ENCODE results near the gene FHOD3. TPM values are rescaled to one million over a fixed set of nuclear protein-coding genes. Genes with fewer than 3 reads are reported as not detected.

Gene FHOD3
- total and polyA plus RNA-seq, 2 donors (not counting 1 experiment from before 2014, with no cell fraction given): not detected

- Mint-ChIP-seq H3K4me3 (no peak overlapping the region), H3K27ac (no peak overlapping the region), H3K4me1 (peaks cover 2% of the 10 kb centered on the region), H3K27me3 (no peaks in the 10 kb centered on the region), H3K9me3 (ENCODE audit: insufficient read depth) (peaks cover 6% of the 10 kb centered on the region)
- no peak for ATAC-seq (ENCODE audit: low read depth)
- no peaks in the 10 kb centered on the region for H4K20me1 ChIP-seq (ENCODE audit: control insufficient read depth, insufficient read depth, low read length, poor library complexity, severe bottlenecking)
- peaks cover 2 to 7% (median 3%) of the 10 kb centered on the region in 3 donors for H3K9me3 ChIP-seq (ENCODE audit: control extremely low read depth in 1 of 3, control insufficient read depth in 2 of 3, insufficient read depth in 1 of 3, low read length in 2 of 3)
- no peaks in the 10 kb centered on the region for H3K36me3 ChIP-seq (replicated peaks in 1 of 2; ENCODE audit: control extremely low read depth in 1 of 2, control insufficient read depth in 1 of 2, extremely low read depth in 1 of 2, insufficient read depth in 2 of 2, low read length in 1 of 2)
- TF ChIP-seq EZH2 (IDR thresholded peaks at IDR 0.05; ENCODE audit: borderline replicate concordance, insufficient read depth, low read depth, low read length, poor library complexity, severe bottlenecking) (no peak), CTCF (IDR thresholded peaks at IDR 0.05) (no peak)
- no peaks in the 10 kb centered on the region for H3K27me3 ChIP-seq (replicated peaks in 1 of 4; ENCODE audit: control extremely low read depth in 1 of 4, control insufficient read depth in 3 of 4, insufficient read depth in 4 of 4, low read length in 3 of 4)
- 90% methylated on average over 3 of the region's 3 CpGs for WGBS (ENCODE audit: insufficient coverage)
- H3K4me2 ChIP-seq (replicated peaks; ENCODE audit: low read depth, low read length, poor library complexity, severe bottlenecking): no peak overlapping the region
- no peak overlapping the region for H2AFZ ChIP-seq (ENCODE audit: insufficient read depth, low read depth, low read length, poor library complexity, severe bottlenecking)
- H3K79me2 ChIP-seq (ENCODE audit: control insufficient read depth, insufficient read depth, low read length): no peaks in the 10 kb centered on the region
- no peak for DNase-seq
- CTCF ChIA-PET: no interaction called here
- POLR2A ChIA-PET: no interaction called here
- H3K4me3 ChIP-seq (ENCODE audit: control extremely low read depth in 1 of 5, extremely low read depth in 1 of 5, insufficient read depth in 1 of 5, low read depth in 2 of 5, low read length in 4 of 5): no peak overlapping the region
- H3K4me1 ChIP-seq (ENCODE audit: control insufficient read depth in 2 of 2, insufficient read depth in 2 of 2, low read length in 2 of 2): no peaks in the 10 kb centered on the region
- no peak overlapping the region for H3K9ac ChIP-seq (ENCODE audit: low read length)
- intact Hi-C loops (cut with micrococcal nuclease): no loop called here
- H3K27ac ChIP-seq (ENCODE audit: low read length in 2 of 2): no peak overlapping the region
Measured at GRCh38 chr18:36675076-36675475, 377.6 kb downstream of the FHOD3 start.

- Histone ChIP-seq H3K4me3 (ENCODE audit: control extremely low read depth in 1 of 5, extremely low read depth in 1 of 5, insufficient read depth in 1 of 5, low read depth in 2 of 5, low read length in 4 of 5) (no peak overlapping the region), H3K27ac (ENCODE audit: low read length in 2 of 2) (no peak overlapping the region), H3K79me2 (ENCODE audit: control insufficient read depth, insufficient read depth, low read length) (no peaks in the 10 kb centered on the region), H3K9me3 (ENCODE audit: control extremely low read depth in 1 of 3, control insufficient read depth in 2 of 3, insufficient read depth in 1 of 3, low read length in 2 of 3) (peaks cover 2 to 7% (median 3%) of the 10 kb centered on the region in 3 donors), H4K20me1 (ENCODE audit: control insufficient read depth, insufficient read depth, low read length, poor library complexity, severe bottlenecking) (no peaks in the 10 kb centered on the region), H3K36me3 (replicated peaks in 1 of 2; ENCODE audit: control extremely low read depth in 1 of 2, control insufficient read depth in 1 of 2, extremely low read depth in 1 of 2, insufficient read depth in 2 of 2, low read length in 1 of 2) (no peaks in the 10 kb centered on the region), H3K4me1 (ENCODE audit: control insufficient read depth in 2 of 2, insufficient read depth in 2 of 2, low read length in 2 of 2) (no peaks in the 10 kb centered on the region), H3K4me2 (replicated peaks; ENCODE audit: low read depth, low read length, poor library complexity, severe bottlenecking) (no peak overlapping the region), H3K9ac (ENCODE audit: low read length) (no peak overlapping the region), H2AFZ (ENCODE audit: insufficient read depth, low read depth, low read length, poor library complexity, severe bottlenecking) (no peak overlapping the region), H3K27me3 (replicated peaks in 1 of 4; ENCODE audit: control extremely low read depth in 1 of 4, control insufficient read depth in 3 of 4, insufficient read depth in 4 of 4, low read length in 3 of 4) (no peaks in the 10 kb centered on the region)
- TF ChIP-seq CTCF (IDR thresholded peaks at IDR 0.05): no peak
- no peak for TF ChIP-seq EZH2 (IDR thresholded peaks at IDR 0.05; ENCODE audit: borderline replicate concordance, insufficient read depth, low read depth, low read length, poor library complexity, severe bottlenecking)
- Mint-ChIP-seq H3K4me3 (no peak overlapping the region), H3K4me1 (peaks cover 2% of the 10 kb centered on the region), H3K27me3 (peaks cover 2% of the 10 kb centered on the region), H3K27ac (no peak overlapping the region), H3K9me3 (ENCODE audit: insufficient read depth) (peaks cover 6% of the 10 kb centered on the region)
- ChIA-PET POLR2A (no interaction called here), CTCF (no interaction called here)
- intact Hi-C loops (cut with micrococcal nuclease): no loop called here
- no peak for DNase-seq
- no CpG with 5 or more reads among the region's 2 CpGs for WGBS (ENCODE audit: insufficient coverage)
- no peak for ATAC-seq (ENCODE audit: low read depth)
Measured at GRCh38 chr18:36675542-36675941, 378.0 kb downstream of the FHOD3 start.

Data from B cell (primary cell).